ELR (cell line): ENCODE data around the gene BCL2L14.
"Not testable (repeated sequence)": the region's sequence is repeated elsewhere in the genome, so short reads cannot be mapped to it uniquely, and the experiment has no call there.

Experiments used
- DNase-seq: peaks from one replicate; pipeline ENCODE4 v3.0.0-alpha.2; 2015; ENCODE audit warnings: low read depth

BCL2L14 gene

GRCh38 chr12:12108441-12109058 lies 37.8 kb downstream of the BCL2L14 start:
- peak; percentile 22 for DNase-seq

- DNase-seq: not testable (repeated sequence)
These were observed 40.3 kb downstream of the BCL2L14 start for GRCh38 chr12:12110923-12111555.

GRCh38 chr12:12115514-12115913 lies 44.8 kb downstream of the BCL2L14 start:
- DNase-seq: no peak

- DNase-seq: no peak
These were observed 45.9 kb downstream of the BCL2L14 start for GRCh38 chr12:12116677-12117076.

- peak; percentile 24 for DNase-seq
These were observed 50.3 kb downstream of the BCL2L14 start for GRCh38 chr12:12121061-12121460.

- DNase-seq: no peak
These were observed 52.4 kb downstream of the BCL2L14 start for GRCh38 chr12:12123036-12123604.

GRCh38 chr12:12126551-12126950 lies 55.8 kb downstream of the BCL2L14 start:
- peak; percentile 39 for DNase-seq

- no peak for DNase-seq
These were observed 56.6 kb downstream of the BCL2L14 start for GRCh38 chr12:12127304-12127703.

- DNase-seq: no peak
These were observed 57.9 kb downstream of the BCL2L14 start for GRCh38 chr12:12128670-12129069.

GRCh38 chr12:12133259-12133658 lies 62.5 kb downstream of the BCL2L14 start:
- no peak for DNase-seq

GRCh38 chr12:12133785-12134184 lies 63.0 kb downstream of the BCL2L14 start:
- no peak for DNase-seq

GRCh38 chr12:12138203-12139154 lies 67.7 kb downstream of the BCL2L14 start:
- DNase-seq: no peak

GRCh38 chr12:12141000-12141399 lies 70.3 kb downstream of the BCL2L14 start:
- DNase-seq: no peak

- DNase-seq: not testable (repeated sequence)
These were observed 73.8 kb downstream of the BCL2L14 start for GRCh38 chr12:12144531-12144930.

- DNase-seq: no peak
These were observed 76.4 kb downstream of the BCL2L14 start for GRCh38 chr12:12147111-12147510.
